Chondrocyte (in vitro differentiated cells): ENCODE results near the gene CNN1. TPM values are rescaled to one million over a fixed set of nuclear protein-coding genes. Genes with fewer than 3 reads are reported as not detected.

ENCODE experiments used
- DNase-seq: peaks from one replicate; pipeline ENCODE4 v3.0.0; 2021; ENCODE audit warnings: mixed read lengths, low spot score
- H3K27ac Mint-ChIP-seq: one replicate; pipeline ENCODE4 v1.8.0; 2021; ENCODE audit warnings: mild to moderate bottlenecking, moderate library complexity, mixed read lengths; ENCODE audit not compliant: unreplicated experiment
- H3K27me3 Mint-ChIP-seq: 2 replicates; pipeline ENCODE4 v1.8.0; 2021; ENCODE audit warnings: low read depth, mixed read lengths
- H3K36me3 Mint-ChIP-seq: 2 replicates; pipeline ENCODE4 v1.8.0; 2021; ENCODE audit warnings: low read depth, mixed read lengths
- H3K4me1 Mint-ChIP-seq: 2 replicates; pipeline ENCODE4 v1.8.0; 2021; ENCODE audit warnings: low read depth, mild to moderate bottlenecking, mixed read lengths
- H3K4me3 Mint-ChIP-seq: one replicate; pipeline ENCODE4 v1.8.0; 2021; ENCODE audit warnings: mild to moderate bottlenecking, moderate library complexity, mixed read lengths; ENCODE audit not compliant: unreplicated experiment
- H3K9me3 Mint-ChIP-seq: 2 replicates; pipeline ENCODE4 v1.8.0; 2021; ENCODE audit warnings: low read depth, mixed read lengths
- total RNA-seq: library from RNA; stranded (reverse); gene quantifications from 3 replicates; pipeline ENCODE4 v1.2.1, GENCODE V29; 2021
- TF ChIP-seq, protein P1 (sequence below): fragments of 200-600 bp; sonication (generic); IDR thresholded peaks from 2 replicates; pipeline ENCODE4 v1.5.0; 2021; ENCODE audit warnings: antibody characterized with exemption, mild to moderate bottlenecking, moderate library complexity

CNN1 gene
- total RNA-seq, 1 donor from 2014 or later: 199 TPM

DNA sequence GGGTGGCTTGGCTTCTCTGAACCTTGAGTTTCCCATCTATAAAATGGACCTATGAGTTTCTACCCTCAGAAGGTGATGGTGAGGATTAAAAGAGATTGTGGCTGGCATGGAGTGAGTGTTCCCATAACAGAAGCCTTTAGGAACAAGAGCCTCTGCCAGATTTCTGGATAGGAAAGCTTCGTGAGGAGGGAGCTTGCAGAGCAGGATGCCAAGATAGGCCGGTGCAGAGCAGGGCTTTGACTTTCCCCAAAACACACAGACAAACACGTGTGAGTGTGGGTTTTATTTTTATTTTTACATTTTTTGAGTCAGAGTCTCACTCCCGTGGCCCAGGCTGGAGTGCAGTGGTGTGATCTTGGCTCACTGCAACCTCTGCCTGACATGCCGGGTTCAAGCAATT, 3.7 kb upstream of the CNN1 start:
- no peaks in the 10 kb centered on the region for H3K27me3 Mint-ChIP-seq
- TF ChIP-seq, protein P1, sequence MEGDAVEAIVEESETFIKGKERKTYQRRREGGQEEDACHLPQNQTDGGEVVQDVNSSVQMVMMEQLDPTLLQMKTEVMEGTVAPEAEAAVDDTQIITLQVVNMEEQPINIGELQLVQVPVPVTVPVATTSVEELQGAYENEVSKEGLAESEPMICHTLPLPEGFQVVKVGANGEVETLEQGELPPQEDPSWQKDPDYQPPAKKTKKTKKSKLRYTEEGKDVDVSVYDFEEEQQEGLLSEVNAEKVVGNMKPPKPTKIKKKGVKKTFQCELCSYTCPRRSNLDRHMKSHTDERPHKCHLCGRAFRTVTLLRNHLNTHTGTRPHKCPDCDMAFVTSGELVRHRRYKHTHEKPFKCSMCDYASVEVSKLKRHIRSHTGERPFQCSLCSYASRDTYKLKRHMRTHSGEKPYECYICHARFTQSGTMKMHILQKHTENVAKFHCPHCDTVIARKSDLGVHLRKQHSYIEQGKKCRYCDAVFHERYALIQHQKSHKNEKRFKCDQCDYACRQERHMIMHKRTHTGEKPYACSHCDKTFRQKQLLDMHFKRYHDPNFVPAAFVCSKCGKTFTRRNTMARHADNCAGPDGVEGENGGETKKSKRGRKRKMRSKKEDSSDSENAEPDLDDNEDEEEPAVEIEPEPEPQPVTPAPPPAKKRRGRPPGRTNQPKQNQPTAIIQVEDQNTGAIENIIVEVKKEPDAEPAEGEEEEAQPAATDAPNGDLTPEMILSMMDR: no peak
- H3K9me3 Mint-ChIP-seq: no peaks in the 10 kb centered on the region
- no peaks in the 10 kb centered on the region for H3K36me3 Mint-ChIP-seq
- H3K4me1 Mint-ChIP-seq: peaks cover 34% of the 10 kb centered on the region
- H3K4me3 Mint-ChIP-seq: no peak overlapping the region
- H3K27ac Mint-ChIP-seq: peak overlapping the region; percentile 39
- DNase-seq: no peak

DNA sequence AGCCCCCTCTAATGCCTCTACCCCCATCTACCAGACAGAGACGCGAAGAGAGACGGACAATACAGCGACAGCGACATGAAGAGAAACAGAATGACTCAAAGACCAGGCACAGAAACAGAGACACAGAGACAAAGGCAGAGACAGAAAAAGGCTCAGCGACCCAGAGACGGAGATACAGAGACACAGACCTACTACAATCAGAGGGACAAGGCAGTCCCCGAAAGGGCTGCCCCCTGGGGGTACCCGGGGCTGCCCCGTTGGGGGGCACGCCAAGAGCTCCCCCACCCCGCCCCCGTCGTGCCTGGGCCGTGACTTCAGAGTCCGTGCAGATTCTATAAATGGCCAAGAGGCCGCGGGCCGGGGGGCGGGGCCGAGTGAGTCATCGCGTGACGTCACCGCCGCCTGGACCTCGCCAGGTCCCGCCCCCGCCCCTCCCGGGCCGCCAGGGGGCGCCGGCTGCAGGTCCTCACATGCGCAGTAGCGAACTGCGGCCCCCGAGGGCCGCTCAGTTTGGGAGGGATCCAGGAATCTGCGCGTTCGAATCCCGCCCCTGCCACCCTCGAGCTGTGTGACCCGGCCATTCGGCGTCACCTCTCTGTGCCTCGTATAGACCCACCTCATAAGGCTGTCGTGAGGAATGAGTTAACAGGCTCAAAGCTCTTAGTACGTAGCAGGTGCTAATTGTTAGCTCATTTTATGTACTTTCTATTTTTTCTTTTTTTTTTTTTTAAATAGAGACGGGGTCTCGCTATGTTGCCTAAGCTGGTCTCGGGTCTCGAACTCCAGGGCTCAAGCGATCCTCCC, 2.7 kb upstream of the CNN1 start:
- Mint-ChIP-seq H3K4me1 (peaks cover 41% of the 10 kb centered on the region), H3K27me3 (no peaks in the 10 kb centered on the region), H3K9me3 (no peaks in the 10 kb centered on the region), H3K36me3 (no peaks in the 10 kb centered on the region), H3K4me3 (peak overlapping the region; percentile 62), H3K27ac (peak overlapping the region; percentile 95)
- DNase-seq: no peak
- TF ChIP-seq, protein P1: peak; percentile 96

DNA sequence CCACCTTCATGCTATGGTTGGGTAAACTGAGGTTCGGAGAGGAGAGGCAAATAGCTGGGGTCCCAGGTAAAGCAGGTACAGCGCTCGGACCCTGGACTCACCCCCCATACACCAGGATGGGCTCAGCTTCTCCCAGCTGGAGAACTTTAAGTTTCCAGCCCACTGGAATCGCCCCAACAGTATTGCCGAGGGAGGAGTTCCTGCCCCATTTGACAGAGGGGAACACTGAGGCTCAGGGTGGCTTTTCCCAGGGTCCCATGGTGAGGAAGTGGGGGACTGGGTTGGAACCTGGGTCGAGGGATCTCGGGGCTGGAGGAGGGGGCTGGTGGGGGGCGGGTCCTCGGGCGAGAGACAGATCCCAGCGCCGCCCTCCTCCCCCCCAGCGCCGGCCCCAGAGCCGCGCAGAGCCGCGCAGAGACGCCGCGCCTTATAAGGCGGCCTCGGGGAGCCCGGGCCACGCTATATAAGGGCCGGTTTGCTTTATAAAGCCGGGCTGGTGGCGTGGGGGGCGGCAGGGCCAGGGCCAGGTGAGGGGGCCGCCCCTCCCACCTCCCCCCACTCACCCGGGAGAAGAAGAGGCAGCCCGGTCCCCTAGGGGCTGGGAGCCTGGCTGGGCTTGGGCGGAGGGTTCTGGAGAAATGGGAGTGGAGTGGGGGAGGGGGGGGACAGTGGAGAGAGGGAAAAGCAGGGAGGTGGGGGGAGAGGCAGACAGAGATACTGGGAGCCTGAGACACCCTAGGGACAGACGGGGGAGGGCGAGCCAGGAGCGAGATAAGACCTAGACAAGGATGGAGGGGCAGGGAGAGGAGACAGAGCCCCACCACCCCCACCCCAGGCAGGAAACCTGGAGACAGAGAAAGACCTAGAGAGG, 1.1 kb downstream of the CNN1 start:
- peak overlapping the region; percentile 78 for H3K4me3 Mint-ChIP-seq
- peak overlapping the region; percentile 89 for H3K27ac Mint-ChIP-seq
- H3K36me3 Mint-ChIP-seq: peaks cover 5% of the 10 kb centered on the region
- no peak for DNase-seq
- H3K4me1 Mint-ChIP-seq: peaks cover 28% of the 10 kb centered on the region
- H3K9me3 Mint-ChIP-seq: no peaks in the 10 kb centered on the region
- TF ChIP-seq, protein P1: no peak
- H3K27me3 Mint-ChIP-seq: no peaks in the 10 kb centered on the region

DNA sequence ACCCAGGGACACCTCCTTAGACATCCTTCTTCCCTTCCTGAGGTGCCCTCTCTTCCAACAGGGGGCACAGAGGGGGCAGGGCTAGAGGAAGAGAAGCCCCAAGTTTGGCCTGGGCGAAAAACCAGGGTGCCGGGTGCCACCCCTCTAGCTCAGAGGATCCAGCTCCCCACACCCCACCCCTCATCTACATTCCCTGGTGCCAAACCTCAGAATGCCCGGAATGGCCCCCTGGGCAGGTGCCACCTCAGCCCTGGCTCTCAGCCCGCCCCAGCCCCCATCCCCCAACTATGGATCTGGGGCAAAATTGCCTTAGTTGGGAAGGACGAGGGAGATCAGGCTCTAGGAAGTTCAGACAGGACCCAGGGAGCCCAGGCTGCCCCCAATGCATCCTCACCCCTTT, 2.0 kb downstream of the CNN1 start:
- Mint-ChIP-seq H3K36me3 (peaks cover 7% of the 10 kb centered on the region), H3K4me3 (peak overlapping the region; percentile 67), H3K4me1 (peaks cover 27% of the 10 kb centered on the region), H3K27ac (peak overlapping the region; percentile 59), H3K27me3 (no peaks in the 10 kb centered on the region), H3K9me3 (no peaks in the 10 kb centered on the region)
- DNase-seq: no peak
- TF ChIP-seq, protein P1: no peak

DNA sequence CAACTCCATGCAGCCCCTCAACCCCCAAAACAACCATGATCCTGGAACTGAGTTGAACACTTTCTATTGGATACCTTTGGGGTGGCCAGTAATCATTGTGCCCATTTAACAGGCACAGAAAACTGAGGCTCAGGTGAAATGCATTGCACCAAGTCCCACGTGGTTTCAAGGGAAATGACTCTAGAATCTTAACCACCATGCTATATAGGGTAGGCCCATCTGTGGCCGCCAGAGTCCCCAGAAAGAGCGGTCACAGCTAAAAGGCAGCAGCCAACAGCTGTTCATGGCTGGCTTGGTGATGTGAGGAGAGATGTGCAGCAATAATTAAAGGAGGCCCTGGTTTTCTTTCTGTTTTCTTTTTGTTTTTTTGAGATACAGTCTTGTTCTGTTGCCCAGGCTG, 2.6 kb downstream of the CNN1 start:
- Mint-ChIP-seq H3K27ac (no peak overlapping the region), H3K9me3 (no peaks in the 10 kb centered on the region), H3K27me3 (no peaks in the 10 kb centered on the region), H3K36me3 (peaks cover 11% of the 10 kb centered on the region), H3K4me3 (no peak overlapping the region), H3K4me1 (peaks cover 30% of the 10 kb centered on the region)
- no peak for DNase-seq
- TF ChIP-seq, protein P1: no peak
